Measurements from ENCODE around the gene CYP4A11.
A peak's percentile ranks its signal among the peaks of the same experiment; 100 is the strongest.
"Not testable (repeated sequence)": the region's sequence is repeated elsewhere in the genome, so short reads cannot be mapped to it uniquely, and the experiment has no call there.

Gene CYP4A11, protein sequence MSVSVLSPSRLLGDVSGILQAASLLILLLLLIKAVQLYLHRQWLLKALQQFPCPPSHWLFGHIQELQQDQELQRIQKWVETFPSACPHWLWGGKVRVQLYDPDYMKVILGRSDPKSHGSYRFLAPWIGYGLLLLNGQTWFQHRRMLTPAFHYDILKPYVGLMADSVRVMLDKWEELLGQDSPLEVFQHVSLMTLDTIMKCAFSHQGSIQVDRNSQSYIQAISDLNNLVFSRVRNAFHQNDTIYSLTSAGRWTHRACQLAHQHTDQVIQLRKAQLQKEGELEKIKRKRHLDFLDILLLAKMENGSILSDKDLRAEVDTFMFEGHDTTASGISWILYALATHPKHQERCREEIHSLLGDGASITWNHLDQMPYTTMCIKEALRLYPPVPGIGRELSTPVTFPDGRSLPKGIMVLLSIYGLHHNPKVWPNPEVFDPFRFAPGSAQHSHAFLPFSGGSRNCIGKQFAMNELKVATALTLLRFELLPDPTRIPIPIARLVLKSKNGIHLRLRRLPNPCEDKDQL

DNA sequence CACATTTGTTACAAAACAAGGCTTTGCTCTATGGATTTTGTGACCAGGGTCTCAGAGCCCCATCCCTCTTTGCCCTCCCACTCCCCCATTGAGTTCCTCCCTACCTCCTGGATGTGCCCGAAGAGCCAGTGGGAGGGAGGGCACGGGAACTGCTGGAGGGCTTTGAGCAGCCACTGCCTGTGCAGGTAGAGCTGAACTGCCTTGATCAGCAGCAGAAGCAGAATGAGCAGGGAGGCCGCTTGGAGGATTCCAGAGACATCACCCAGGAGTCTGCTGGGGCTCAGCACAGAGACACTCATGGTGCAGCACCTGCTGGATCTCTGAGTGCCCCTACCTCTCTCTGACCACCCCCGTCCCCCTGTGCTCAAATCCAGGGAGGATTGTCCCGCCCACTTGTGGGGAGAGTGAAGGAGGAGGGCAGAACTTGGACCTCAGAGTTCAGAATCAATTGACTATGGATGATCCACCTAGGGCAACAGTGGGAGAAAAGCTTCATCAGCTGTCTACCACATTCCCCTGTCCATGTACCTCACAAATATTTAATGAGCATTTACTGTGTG, at the start of gene CYP4A11:
Gene CYP4A11 (minus strand): TSS at position 342 of the 560 bp plus-strand sequence. CDS start 43 bp downstream, at position 299.
- no peak for DNase-seq

DNA sequence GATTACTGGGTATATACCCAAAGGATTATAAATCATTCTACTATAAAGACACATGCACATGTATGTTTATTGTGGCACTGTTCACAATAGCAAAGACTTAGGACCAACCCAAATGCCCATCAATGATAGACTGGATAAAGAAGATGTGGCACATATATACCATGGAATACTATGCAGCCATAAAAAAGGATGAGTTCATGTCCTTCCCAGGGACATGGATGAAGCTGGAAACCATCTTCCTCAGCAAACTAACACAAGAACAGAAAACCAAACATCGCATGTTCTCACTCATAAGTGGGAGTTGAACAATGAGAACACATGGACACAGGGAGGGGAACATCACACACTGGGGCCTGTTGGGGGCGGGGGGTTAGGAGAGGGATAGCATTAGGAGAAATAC, 49.3 kb upstream of the CYP4A11 start:
- not testable (repeated sequence) for DNase-seq

GRCh38 chr1:46983830-46984586, 42.7 kb upstream of the CYP4A11 start:
- DNase-seq = no peak

DNA sequence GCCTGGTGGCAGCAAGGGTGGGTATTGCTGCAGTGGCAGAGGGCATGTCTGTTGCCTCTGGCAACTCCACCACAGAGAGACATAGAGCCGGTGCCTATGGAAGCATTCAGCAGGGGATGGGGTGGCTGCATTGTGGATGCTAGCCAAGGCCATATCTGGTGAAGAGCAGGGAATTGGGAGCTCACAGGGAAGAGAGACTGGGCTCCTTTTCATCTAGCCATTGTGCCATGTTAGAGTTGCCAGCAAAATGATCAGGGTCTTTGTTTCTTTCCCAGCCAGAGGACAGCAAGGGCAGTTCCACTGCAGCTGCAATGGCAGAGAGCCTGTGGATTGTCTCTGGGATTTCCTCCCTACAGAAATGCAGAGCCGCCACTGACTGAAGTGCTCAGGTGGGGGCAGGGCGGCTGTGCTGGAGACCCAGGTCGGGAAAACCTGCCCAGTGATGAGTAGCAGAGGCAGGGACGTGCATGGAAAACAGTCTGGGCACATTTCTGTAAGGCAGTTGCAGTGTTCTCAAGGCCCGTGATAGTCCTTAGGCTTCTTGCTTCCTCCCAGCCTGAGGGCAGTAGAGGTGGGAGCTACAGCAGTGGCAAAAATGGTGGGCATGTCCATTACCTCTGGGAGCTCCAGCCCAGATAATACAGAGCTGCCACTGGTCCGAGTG, 42.0 kb upstream of the CYP4A11 start:
- DNase-seq = no peak

DNA sequence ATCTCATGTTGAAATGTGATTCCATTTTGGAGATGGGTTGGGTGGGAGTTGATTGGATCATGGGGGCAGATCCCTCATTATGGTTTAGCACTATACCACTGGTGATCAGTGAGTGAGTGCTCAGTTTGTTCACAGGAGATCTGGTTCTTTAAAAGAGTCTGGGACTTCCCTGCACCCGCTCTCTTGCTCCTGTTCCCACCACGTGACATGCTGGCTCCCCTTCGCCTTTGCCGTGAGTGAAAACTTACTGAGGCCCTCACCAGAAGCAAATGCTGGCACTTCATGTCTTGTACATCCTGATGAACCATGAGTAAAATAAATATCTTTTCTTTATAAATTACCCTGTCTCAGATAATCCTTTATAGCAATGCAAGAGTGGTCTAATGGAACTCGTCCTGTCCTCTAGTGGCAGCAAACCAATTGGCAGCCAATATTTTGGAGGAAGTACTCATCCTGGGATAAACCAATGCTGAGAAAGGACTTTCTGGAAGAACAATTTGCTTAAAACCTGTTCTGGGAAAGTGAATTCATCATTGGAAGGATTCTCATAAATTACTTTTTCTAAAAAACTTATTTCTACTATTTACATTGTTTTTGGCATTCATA, 27.8 kb upstream of the CYP4A11 start:
- DNase-seq = peak; percentile 2

GRCh38 chr1:46962272-46962671, 21.0 kb upstream of the CYP4A11 start:
- not testable (repeated sequence) for DNase-seq

GRCh38 chr1:46961066-46961758, 19.9 kb upstream of the CYP4A11 start:
- no peak for DNase-seq

- DNase-seq = no peak
These were observed 19.0 kb upstream of the CYP4A11 start for GRCh38 chr1:46960250-46960649.

- DNase-seq = not testable (repeated sequence)
These were observed 13.8 kb upstream of the CYP4A11 start for GRCh38 chr1:46955116-46955515.

DNA sequence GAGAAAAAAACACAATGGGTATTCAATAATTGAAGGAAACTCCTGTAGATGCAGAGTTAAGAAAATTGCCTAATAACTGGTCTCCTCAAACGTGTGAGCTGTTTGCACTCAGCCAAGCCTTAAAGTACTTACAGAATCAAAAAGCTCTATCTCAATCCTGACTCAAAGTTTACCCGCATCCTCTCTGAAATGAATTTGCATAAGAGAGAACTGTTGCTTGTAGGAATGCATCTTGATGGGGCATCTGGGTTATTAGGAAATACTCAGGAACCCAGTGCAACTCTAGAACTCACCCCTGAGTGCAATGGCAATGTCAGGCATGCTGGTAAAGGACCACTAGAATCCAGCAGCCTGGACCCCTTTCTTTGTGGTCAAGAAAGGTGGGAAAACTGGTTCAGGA, 12.6 kb upstream of the CYP4A11 start:
- DNase-seq = not testable (repeated sequence)

DNA sequence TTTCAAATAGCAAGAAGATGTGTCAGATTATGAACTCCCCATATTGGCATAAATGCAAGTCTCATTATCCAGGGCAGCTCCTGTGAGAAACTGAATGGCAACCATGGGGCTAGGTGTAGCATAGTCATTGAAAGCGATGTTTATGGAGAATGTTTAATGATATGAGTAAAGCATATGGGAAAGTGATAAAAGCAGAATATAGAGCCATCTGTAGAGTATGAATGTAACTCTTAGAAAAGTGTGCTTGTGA, 8.1 kb upstream of the CYP4A11 start:
- DNase-seq = not testable (repeated sequence)

- no peak for DNase-seq
These were observed 7.5 kb upstream of the CYP4A11 start for GRCh38 chr1:46948629-46949416.

GRCh38 chr1:46947706-46948105, 6.4 kb upstream of the CYP4A11 start:
- not testable (repeated sequence) for DNase-seq

- DNase-seq = no peak
These were observed 810 bp upstream of the CYP4A11 start for GRCh38 chr1:46942086-46942485.

DNA sequence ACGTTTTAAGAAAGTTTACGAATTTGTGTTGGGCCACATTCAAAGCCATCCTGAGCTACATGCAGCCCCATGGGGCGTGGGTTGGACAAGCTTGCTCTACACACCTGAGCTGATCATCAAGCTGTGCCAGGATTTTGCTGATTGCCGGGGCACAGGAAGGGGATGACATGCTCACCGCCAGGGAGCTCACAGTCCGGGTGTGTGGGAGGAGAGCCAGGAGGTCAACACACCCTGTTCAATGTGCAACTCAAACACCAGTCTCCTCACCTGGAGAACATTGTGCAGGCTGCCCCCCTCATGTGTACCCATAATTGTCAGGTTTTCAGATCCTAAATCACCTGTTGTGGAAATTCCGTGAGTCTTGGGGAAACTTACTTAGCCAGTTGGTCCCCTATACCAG, 969 bp downstream of the CYP4A11 start:
- DNase-seq = no peak

DNA sequence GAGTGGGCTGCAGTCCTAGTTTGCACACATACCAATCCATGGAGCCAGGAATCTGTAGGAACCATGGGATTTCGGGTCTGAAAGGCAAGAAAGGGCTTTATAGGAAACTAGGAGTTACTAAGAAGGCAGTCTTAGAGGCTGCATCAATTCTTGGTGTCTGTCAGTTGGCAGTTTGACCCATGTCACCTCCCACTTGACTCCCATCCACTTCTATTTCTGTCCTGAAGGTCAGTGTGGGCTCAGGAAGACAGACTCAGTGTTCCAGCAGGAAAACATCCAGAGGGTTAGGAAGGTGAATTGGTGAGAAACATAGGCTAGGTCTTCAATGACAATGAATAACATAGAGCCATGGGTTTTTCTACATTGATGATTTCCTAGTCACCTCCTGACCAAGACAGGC, 4.0 kb downstream of the CYP4A11 start:
- DNase-seq = no peak

- no peak for DNase-seq
These were observed 4.5 kb downstream of the CYP4A11 start for GRCh38 chr1:46936788-46937187.

GRCh38 chr1:46934852-46935251, 6.4 kb downstream of the CYP4A11 start:
- peak; percentile 5 for DNase-seq

- DNase-seq = not testable (repeated sequence)
These were observed 9.3 kb downstream of the CYP4A11 start for GRCh38 chr1:46932020-46932419.

DNA sequence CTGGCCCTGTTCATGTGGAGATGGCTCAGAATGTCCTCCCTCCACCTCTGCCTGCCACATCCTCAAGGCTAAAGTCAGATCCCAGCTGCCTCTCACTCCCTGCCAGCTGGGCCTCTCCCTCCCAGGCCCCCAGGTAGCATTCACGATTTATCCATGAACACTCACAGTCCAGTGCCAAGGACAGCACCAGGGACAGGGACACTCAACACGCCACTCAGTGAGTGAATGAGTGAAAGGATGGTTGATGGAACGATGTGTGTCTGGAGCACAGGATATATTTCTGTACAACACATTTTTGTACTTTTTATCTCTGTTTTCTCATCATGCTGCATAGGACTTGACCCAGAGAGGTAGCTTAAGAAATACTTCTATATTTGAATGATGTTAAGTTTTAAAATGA, 10.1 kb downstream of the CYP4A11 start:
- no peak for DNase-seq

GRCh38 chr1:46927249-46927835, 13.9 kb downstream of the CYP4A11 start:
- no peak for DNase-seq

All from OCI-M1 (cell line).